T-cell (primary cell): ENCODE results near the gene PCYT2. TPM values are rescaled to one million over a fixed set of nuclear protein-coding genes. Genes with fewer than 3 reads are reported as not detected.

Experiments used
- ATAC-seq, 4 experiments: fragments of 200-7000 bp in 3 of 4; fragments of 150-1000 bp in 1 of 4; cut with Tn5 transposase; replicated peaks in 1 of 4; 1 replicate in 3 of 4; 2 replicates in 1 of 4; pipeline ENCODE4 v1.10.0; 2021; ENCODE audit warnings: moderate library complexity in 3 of 4, mild to moderate bottlenecking in 2 of 4, moderate number of reproducible peaks in 1 of 4
- CTCF ChIA-PET, 2 donors: fragments of 300-600 bp; sonication (Branson Sonifier 250); formaldehyde crosslinking; loops; one replicate each; lab custom pipeline; 2022; ENCODE audit warnings: antibody characterized with exemption in 2 of 2; lab: Charles Lee
- POLR2A ChIA-PET, 2 donors: fragments of 300-600 bp; sonication (Branson Sonifier 250); formaldehyde crosslinking; loops; one replicate each; lab custom pipeline; 2022; ENCODE audit warnings: antibody characterized with exemption in 2 of 2; lab: Charles Lee
- DNase-seq, 35 experiments: peaks; one replicate each; pipeline versions ENCODE4 v3.0.0 to v3.0.0-alpha.2; 2013 to 2023
- H3K27ac ChIP-seq: one replicate; pipeline ENCODE4 v1.5.1; 2013; ENCODE audit warnings: low read length
- H3K27me3 ChIP-seq, 2 experiments: replicated peaks in 1 of 2; 1 replicate in 1 of 2; 2 replicates in 1 of 2; pipeline versions ENCODE4 v1.6.1 to v1.7.0; 2013; ENCODE audit warnings: low read length in 1 of 2, mixed read lengths in 1 of 2; ENCODE audit not compliant: control insufficient read depth in 2 of 2, insufficient read depth in 2 of 2; ENCODE audit errors: extremely low read depth in 1 of 2
- H3K36me3 ChIP-seq, 2 donors: 1 replicate in 1 of 2; 2 replicates in 1 of 2; pipeline versions ENCODE4 v1.6.1 to v1.7.0; 2013; ENCODE audit warnings: low read length in 1 of 2; ENCODE audit not compliant: control insufficient read depth in 2 of 2, insufficient read depth in 1 of 2; ENCODE audit errors: extremely low read depth in 1 of 2
- H3K4me1 ChIP-seq, 2 experiments: 1 replicate in 1 of 2; 2 replicates in 1 of 2; pipeline versions ENCODE4 v1.6.1 to v1.7.0; 2013; ENCODE audit warnings: low read length in 2 of 2, mixed read lengths in 1 of 2; ENCODE audit not compliant: insufficient read depth in 2 of 2, control insufficient read depth in 1 of 2; ENCODE audit errors: extremely low read depth in 1 of 2
- H3K4me3 ChIP-seq, 2 donors: 1 replicate in 1 of 2; 2 replicates in 1 of 2; pipeline versions ENCODE4 v1.5.1 to v1.7.0; 2013; ENCODE audit warnings: mild to moderate bottlenecking in 2 of 2, low read length in 1 of 2, moderate library complexity in 1 of 2; ENCODE audit not compliant: control insufficient read depth in 1 of 2; ENCODE audit errors: extremely low read depth in 1 of 2
- H3K9me3 ChIP-seq: 2 replicates; pipeline ENCODE4 v1.7.0; 2013
- H3K27ac Mint-ChIP-seq, 2 donors: one replicate each; pipeline ENCODE4 v1.8.0; 2020 to 2021; ENCODE audit warnings: mild to moderate bottlenecking in 2 of 2, mixed read lengths in 2 of 2
- H3K27me3 Mint-ChIP-seq, 2 donors: one replicate each; pipeline ENCODE4 v1.8.0; 2021 to 2022; ENCODE audit warnings: mixed read lengths in 2 of 2
- H3K36me3 Mint-ChIP-seq: one replicate; pipeline ENCODE4 v1.8.0; 2021; ENCODE audit warnings: mixed read lengths
- H3K4me1 Mint-ChIP-seq, 3 donors: one replicate each; pipeline ENCODE4 v1.8.0; 2020 to 2022; ENCODE audit warnings: mixed read lengths in 3 of 3, mild to moderate bottlenecking in 1 of 3
- H3K4me3 Mint-ChIP-seq, 3 donors: one replicate each; pipeline ENCODE4 v1.8.0; 2020 to 2022; ENCODE audit warnings: mild to moderate bottlenecking in 3 of 3, mixed read lengths in 3 of 3, moderate library complexity in 3 of 3
- H3K9me3 Mint-ChIP-seq, 3 donors: one replicate each; pipeline ENCODE4 v1.8.0; 2020 to 2022; ENCODE audit warnings: mixed read lengths in 3 of 3
- WGBS: methylation state at CpG from one replicate; pipeline ENCODE4 v1.1.5; 2013; ENCODE audit warnings: missing lambda C conversion rate; ENCODE audit not compliant: insufficient coverage; 5-methylcytosine and 5-hydroxymethylcytosine counted together
- total RNA-seq, 35 experiments: library from RNA in 6 of 35; stranded (reverse) in 6 of 35; fragments of 120-200 nt in 1 of 35; gene quantifications; one replicate each; pipeline versions ENCODE4 v1.2.1 to v1.2.4 and lab custom pipeline; 2013 to 2026

PCYT2 gene
- total RNA-seq, 5 donors from 2014 or later (not counting 1 experiment from before 2014, with no cell fraction given) = 24.5 to 55.2 (median 48.2) TPM

GRCh38 chr17:81890447-81891302, 20.5 kb downstream of the PCYT2 start:
- Mint-ChIP-seq H3K36me3 (peaks cover 29% of the 10 kb centered on the region), H3K4me1 (peaks cover 14 to 32% (median 22%) of the 10 kb centered on the region in 3 donors), H3K4me3 (peak overlapping the region; percentile 80 to 91 (median 85)), H3K27ac (peak overlapping the region; percentile 82 to 85), H3K27me3 (no peaks in the 10 kb centered on the region), H3K9me3 (no peaks in the 10 kb centered on the region)
- H3K4me3 ChIP-seq = peak overlapping the region; percentile 56 to 73
- ATAC-seq = peak in 1 of 4 experiments; percentile 0
- CTCF ChIA-PET = no interaction called here
- peak overlapping the region; percentile 11 for H3K27ac ChIP-seq
- 12% methylated on average over 63 of the region's 69 CpGs for WGBS
- no peaks in the 10 kb centered on the region for H3K27me3 ChIP-seq
- H3K36me3 ChIP-seq = peaks cover 2 to 55% of the 10 kb centered on the region in 2 donors
- H3K4me1 ChIP-seq = peaks cover 10 to 36% of the 10 kb centered on the region in 2 experiments
- H3K9me3 ChIP-seq = no peaks in the 10 kb centered on the region
- DNase-seq = peak in 2 of 35 experiments; percentile 23 to 42
- POLR2A ChIA-PET = no interaction called here

- Mint-ChIP-seq H3K27me3 (no peaks in the 10 kb centered on the region), H3K4me1 (peaks cover 17 to 35% (median 24%) of the 10 kb centered on the region in 3 donors), H3K36me3 (peaks cover 30% of the 10 kb centered on the region), H3K27ac (peak overlapping the region in 1 of 2 donors; percentile 58), H3K9me3 (no peaks in the 10 kb centered on the region), H3K4me3 (peak overlapping the region; percentile 80 to 91 (median 85))
- Histone ChIP-seq H3K27ac (peak overlapping the region; percentile 15), H3K4me3 (no peak overlapping the region), H3K9me3 (no peaks in the 10 kb centered on the region), H3K4me1 (peaks cover 10 to 36% of the 10 kb centered on the region in 2 experiments), H3K36me3 (peaks cover 7 to 57% of the 10 kb centered on the region in 2 donors), H3K27me3 (no peaks in the 10 kb centered on the region)
- CTCF ChIA-PET = no interaction called here
- ATAC-seq (no peak), DNase-seq (no peak)
- POLR2A ChIA-PET = no interaction called here
- WGBS = 86% methylated on average over 8 of the region's 9 CpGs
Measured at GRCh38 chr17:81889602-81890001, 21.6 kb downstream of the PCYT2 start.

- Histone ChIP-seq H3K9me3 (no peaks in the 10 kb centered on the region), H3K4me3 (no peak overlapping the region), H3K36me3 (peaks cover 7 to 56% of the 10 kb centered on the region in 2 donors), H3K27me3 (no peaks in the 10 kb centered on the region), H3K4me1 (peaks cover 10 to 36% of the 10 kb centered on the region in 2 experiments), H3K27ac (no peak overlapping the region)
- Mint-ChIP-seq H3K4me1 (peaks cover 17 to 35% (median 24%) of the 10 kb centered on the region in 3 donors), H3K27ac (peak overlapping the region; percentile 58 to 61), H3K9me3 (no peaks in the 10 kb centered on the region), H3K4me3 (peak overlapping the region; percentile 66 to 91 (median 80)), H3K27me3 (no peaks in the 10 kb centered on the region), H3K36me3 (peaks cover 30% of the 10 kb centered on the region)
- CTCF ChIA-PET = no interaction called here
- WGBS = 98% methylated on average over 10 of the region's 16 CpGs
- no peak for ATAC-seq
- DNase-seq = no peak
- POLR2A ChIA-PET = no interaction called here
Measured at GRCh38 chr17:81888988-81889595, 22.1 kb downstream of the PCYT2 start.

- Histone ChIP-seq H3K9me3 (no peaks in the 10 kb centered on the region), H3K4me3 (no peak overlapping the region), H3K4me1 (peaks cover 10 to 36% of the 10 kb centered on the region in 2 experiments), H3K36me3 (peaks cover 7 to 55% of the 10 kb centered on the region in 2 donors), H3K27ac (no peak overlapping the region), H3K27me3 (no peaks in the 10 kb centered on the region)
- ChIA-PET POLR2A (no interaction called here), CTCF (no interaction called here)
- Mint-ChIP-seq H3K4me3 (peak overlapping the region; percentile 65 to 91 (median 80)), H3K4me1 (peaks cover 17 to 35% (median 22%) of the 10 kb centered on the region in 3 donors), H3K36me3 (peaks cover 30% of the 10 kb centered on the region), H3K27ac (peak overlapping the region in 1 of 2 donors; percentile 61), H3K9me3 (no peaks in the 10 kb centered on the region), H3K27me3 (no peaks in the 10 kb centered on the region)
- 97% methylated on average over 39 of the region's 44 CpGs for WGBS
- ATAC-seq (no peak), DNase-seq (no peak)
Measured at GRCh38 chr17:81888105-81888987, 22.9 kb downstream of the PCYT2 start.

- ChIA-PET CTCF (no interaction called here), POLR2A (no interaction called here)
- H3K27me3 ChIP-seq = no peaks in the 10 kb centered on the region
- no peaks in the 10 kb centered on the region for H3K9me3 ChIP-seq
- Mint-ChIP-seq H3K9me3 (no peaks in the 10 kb centered on the region), H3K36me3 (peaks cover 36% of the 10 kb centered on the region), H3K4me1 (peaks cover 17 to 27% (median 20%) of the 10 kb centered on the region in 3 donors), H3K27me3 (no peaks in the 10 kb centered on the region), H3K4me3 (no peak overlapping the region), H3K27ac (no peak overlapping the region)
- WGBS = 90% methylated on average over 7 of the region's 11 CpGs
- H3K4me1 ChIP-seq = peaks cover 10 to 26% of the 10 kb centered on the region in 2 experiments
- no peak overlapping the region for H3K27ac ChIP-seq
- peaks cover 7 to 61% of the 10 kb centered on the region in 2 donors for H3K36me3 ChIP-seq
- DNase-seq (no peak), ATAC-seq (no peak)
- H3K4me3 ChIP-seq = no peak overlapping the region
Measured at GRCh38 chr17:81885869-81886548, 25.2 kb downstream of the PCYT2 start.
